ENCODE results near the gene LIME1. TPM values are rescaled to one million over a fixed set of nuclear protein-coding genes. Genes with fewer than 3 reads are reported as not detected.

Gene LIME1
- total and polyA plus RNA-seq, 12 donors, result 0.22 to 103 (median 8.4) TPM

- H3K9me3 ChIP-seq (replicated peaks in 1 of 3), result no peaks in the 10 kb centered on the region
- no peaks in the 10 kb centered on the region for H3K27me3 ChIP-seq
- H3K4me3 ChIP-seq, result peak overlapping the region in 1 of 4 donors; percentile 62
- peak in 4 of 7 donors; percentile 23 to 42 (median 33) for DNase-seq
- H3K36me3 ChIP-seq (replicated peaks in 1 of 2), result peaks cover 0 to 41% of the 10 kb centered on the region in 2 donors
- WGBS, 4 donors, result 21 to 60% (median 33%) methylated on average over 2 to 43 of the region's 43 CpGs
- TF ChIP-seq, protein P1, sequence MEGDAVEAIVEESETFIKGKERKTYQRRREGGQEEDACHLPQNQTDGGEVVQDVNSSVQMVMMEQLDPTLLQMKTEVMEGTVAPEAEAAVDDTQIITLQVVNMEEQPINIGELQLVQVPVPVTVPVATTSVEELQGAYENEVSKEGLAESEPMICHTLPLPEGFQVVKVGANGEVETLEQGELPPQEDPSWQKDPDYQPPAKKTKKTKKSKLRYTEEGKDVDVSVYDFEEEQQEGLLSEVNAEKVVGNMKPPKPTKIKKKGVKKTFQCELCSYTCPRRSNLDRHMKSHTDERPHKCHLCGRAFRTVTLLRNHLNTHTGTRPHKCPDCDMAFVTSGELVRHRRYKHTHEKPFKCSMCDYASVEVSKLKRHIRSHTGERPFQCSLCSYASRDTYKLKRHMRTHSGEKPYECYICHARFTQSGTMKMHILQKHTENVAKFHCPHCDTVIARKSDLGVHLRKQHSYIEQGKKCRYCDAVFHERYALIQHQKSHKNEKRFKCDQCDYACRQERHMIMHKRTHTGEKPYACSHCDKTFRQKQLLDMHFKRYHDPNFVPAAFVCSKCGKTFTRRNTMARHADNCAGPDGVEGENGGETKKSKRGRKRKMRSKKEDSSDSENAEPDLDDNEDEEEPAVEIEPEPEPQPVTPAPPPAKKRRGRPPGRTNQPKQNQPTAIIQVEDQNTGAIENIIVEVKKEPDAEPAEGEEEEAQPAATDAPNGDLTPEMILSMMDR (IDR thresholded peaks at IDR 0.05), result no peak
- TF ChIP-seq POLR2A (IDR thresholded peaks at IDR 0.05), result no peak
- H3K27ac ChIP-seq, result peak overlapping the region in 2 of 5 donors; percentile 85 to 87
- intact Hi-C loops (cut with DNase I), result no loop called here
- peaks cover 42% of the 10 kb centered on the region in 2 donors for H3K4me1 ChIP-seq (replicated peaks in 1 of 2)
These were observed 1.7 kb downstream of the LIME1 start for GRCh38 chr20:63737945-63738686.

- peak; percentile 74 to 87 (median 81) for DNase-seq
- Histone ChIP-seq H3K27me3 (no peaks in the 10 kb centered on the region), H3K9me3 (replicated peaks in 1 of 3) (no peaks in the 10 kb centered on the region), H3K4me1 (replicated peaks in 1 of 2) (peaks cover 42% of the 10 kb centered on the region in 2 donors), H3K36me3 (replicated peaks in 1 of 2) (peaks cover 0 to 43% of the 10 kb centered on the region in 2 donors), H3K4me3 (peak overlapping the region in 2 of 4 donors; percentile 49 to 62), H3K27ac (peak overlapping the region in 4 of 5 donors; percentile 82 to 87 (median 86))
- TF ChIP-seq, protein P1 (IDR thresholded peaks at IDR 0.05), result no peak
- peak in 1 of 2 donors; percentile 23 for TF ChIP-seq POLR2A (IDR thresholded peaks at IDR 0.05)
- intact Hi-C loops (cut with DNase I), result no loop called here
- WGBS, 4 donors, result 0 to 14% (median 13%) methylated on average over 4 to 26 of the region's 26 CpGs
These were observed 2.2 kb downstream of the LIME1 start for GRCh38 chr20:63738687-63739129.

- DNase-seq, result peak; percentile 65 to 85 (median 78)
- intact Hi-C loops (cut with DNase I), result no loop called here
- TF ChIP-seq POLR2A (IDR thresholded peaks at IDR 0.05), result no peak
- TF ChIP-seq, protein P1 (IDR thresholded peaks at IDR 0.05), result no peak
These were observed 2.9 kb downstream of the LIME1 start, which contains the start of gene SLC2A4RG for GRCh38 chr20:63739130-63740069. TSS of gene SLC2A4RG (plus strand) at chr20:63739776. CDS start at chr20:63739913, 137 bp downstream.

More at GRCh38 chr20:63739130-63740069, 2.9 kb downstream of the LIME1 start, which contains the start of gene SLC2A4RG:
- WGBS, 4 donors, result 1 to 2% (median 2%) methylated on average over 10 to 126 of the region's 136 CpGs; no CpG with 5 or more reads in 1 of the 4 donors
- Histone ChIP-seq H3K27me3 (no peaks in the 10 kb centered on the region), H3K27ac (peak within 1 kb of the TSS; percentile 46 to 94 (median 85)), H3K36me3 (replicated peaks in 1 of 2) (peaks cover 0 to 36% of the 10 kb centered on the region in 2 donors), H3K4me3 (peak within 1 kb of the TSS in 2 of 4 donors; percentile 49 to 83), H3K9me3 (replicated peaks in 1 of 3) (no peaks in the 10 kb centered on the region), H3K4me1 (replicated peaks in 1 of 2) (peaks cover 42% of the 10 kb centered on the region in 2 donors)
